GM20431 (cell line): Measurements from ENCODE around the gene KLF9.

Source experiments
- in situ Hi-C: fragments of 300-500 bp; cut with MseI, MboI; formaldehyde crosslinking; loops from one replicate; pipeline ENCODE4 v1.15.0; 2020; ENCODE audit warnings: low sequenced_read_pairs; ENCODE audit not compliant: unreplicated experiment

KLF9 gene

DNA sequence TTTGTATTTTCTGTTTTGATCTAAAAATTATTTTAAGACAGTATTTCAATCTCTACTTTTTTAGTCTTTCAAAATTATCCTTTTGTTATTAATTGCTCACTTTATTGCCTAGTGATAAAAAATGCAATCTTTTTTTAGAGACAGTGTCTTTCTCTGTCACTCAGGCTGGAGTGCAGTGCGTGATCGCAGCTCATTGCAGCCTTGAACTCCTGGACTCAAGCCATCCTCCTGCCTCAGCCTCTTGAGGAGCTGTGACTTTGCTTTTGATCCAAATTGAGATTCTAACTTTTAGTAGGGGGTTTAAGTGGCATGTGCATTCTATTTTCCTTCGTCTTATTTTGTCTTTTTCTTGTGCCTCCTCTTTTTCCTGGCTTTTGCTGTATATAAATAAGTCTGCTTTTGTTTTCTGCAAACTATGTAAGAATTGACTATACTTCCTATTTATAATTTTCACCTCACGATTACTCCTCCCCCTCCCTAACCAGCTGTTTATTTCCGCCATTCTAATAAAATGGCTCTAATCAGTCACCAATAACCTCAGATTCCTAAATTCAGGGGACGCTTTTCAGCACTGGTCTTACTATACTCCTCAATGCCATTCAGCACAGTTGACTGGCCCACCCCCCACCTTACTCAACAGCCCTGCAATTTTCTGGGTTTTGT is 32.3 kb downstream of the KLF9 start:
- in situ Hi-C loops = no loop called here

GRCh38 chr9:70374962-70375618 is 39.4 kb downstream of the KLF9 start:
- in situ Hi-C loops = loop anchor here (25.0 kb wide), 1 partner anchor 237 kb away; no protein-coding TSS in a partner anchor

DNA sequence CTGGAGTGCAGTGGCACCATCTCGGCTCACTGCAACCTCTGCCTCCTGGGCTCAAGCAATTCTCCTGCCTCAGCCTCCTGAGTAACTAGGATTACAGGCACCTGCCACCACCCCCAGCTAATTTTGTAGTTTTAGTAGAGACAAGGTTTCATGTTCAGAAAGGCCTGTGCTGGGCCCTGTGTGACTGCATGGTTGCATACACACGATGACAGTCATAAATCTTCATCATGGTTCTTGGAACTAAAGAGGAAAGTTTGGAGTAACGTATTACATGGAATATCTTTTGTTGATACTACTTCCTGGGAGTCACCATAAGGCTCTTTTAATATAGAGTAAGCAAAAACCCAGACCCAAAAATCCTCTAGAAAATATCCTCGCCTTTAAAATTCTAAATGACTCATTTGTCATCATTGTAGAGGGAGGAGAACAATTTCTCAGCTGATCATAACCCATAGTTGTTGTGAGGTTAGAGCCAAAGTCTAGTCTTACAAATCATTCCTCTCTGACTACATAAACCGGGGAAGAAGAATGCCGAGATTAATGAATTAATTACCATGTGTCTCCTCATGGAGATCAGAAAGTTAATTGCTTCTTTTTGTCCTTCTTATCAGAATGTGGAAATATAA is 47.0 kb downstream of the KLF9 start:
- in situ Hi-C loops = loop anchor here (25.0 kb wide), 1 partner anchor 245 kb away; no protein-coding TSS in a partner anchor

GRCh38 chr9:70363760-70364159 is 50.7 kb downstream of the KLF9 start:
- in situ Hi-C loops = loop anchor here (25.0 kb wide), 1 partner anchor 249 kb away; no protein-coding TSS in a partner anchor

DNA sequence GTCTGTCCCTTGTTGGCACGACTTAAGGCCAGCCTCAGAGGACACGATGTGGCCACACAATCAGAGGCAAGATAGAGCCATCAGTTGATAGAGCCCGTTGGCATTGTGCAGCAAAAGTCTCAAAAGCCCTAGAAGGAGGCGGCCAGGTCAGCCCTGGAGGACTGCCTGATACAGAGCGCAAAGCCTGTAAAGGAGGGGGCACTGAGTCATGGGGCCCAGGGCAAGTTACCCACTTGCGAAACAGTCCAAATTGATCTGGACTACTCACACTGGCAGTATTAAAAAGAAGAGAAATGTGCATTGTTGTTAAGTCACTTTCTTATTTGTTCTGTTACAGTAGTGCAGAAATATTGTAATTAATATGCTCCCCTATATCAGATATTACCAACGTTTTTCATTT is 51.5 kb downstream of the KLF9 start:
- in situ Hi-C loops = loop anchor here (25.0 kb wide), 1 partner anchor 249 kb away; no protein-coding TSS in a partner anchor

DNA sequence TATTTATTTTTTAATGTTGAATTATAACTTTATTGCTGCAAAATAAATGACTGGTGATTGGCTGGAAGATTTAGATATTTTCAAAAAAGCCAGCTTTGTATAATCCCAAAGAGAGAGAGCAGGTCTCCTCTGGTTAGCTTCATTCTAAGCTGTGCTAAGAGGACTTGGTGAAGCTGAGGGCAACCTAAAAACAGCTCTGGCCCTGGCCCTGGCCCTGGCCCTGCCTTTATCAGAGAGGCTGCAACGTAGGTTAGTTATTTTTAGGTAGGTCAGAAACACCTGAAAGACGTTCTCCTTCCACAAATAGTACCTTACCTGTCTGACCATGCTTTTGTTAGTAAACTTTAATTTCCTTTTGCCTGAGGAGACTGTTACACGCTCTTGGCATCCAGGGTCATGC is 58.7 kb downstream of the KLF9 start:
- in situ Hi-C loops = loop anchor here (25.0 kb wide), 1 partner anchor 256 kb away; no protein-coding TSS in a partner anchor

GRCh38 chr9:70352802-70353201 is 61.7 kb downstream of the KLF9 start:
- in situ Hi-C loops = loop anchor here (25.0 kb wide), 1 partner anchor 259 kb away; no protein-coding TSS in a partner anchor

GRCh38 chr9:70352356-70352755 is 62.1 kb downstream of the KLF9 start:
- in situ Hi-C loops = loop anchor here (25.0 kb wide), 1 partner anchor 260 kb away; no protein-coding TSS in a partner anchor

DNA sequence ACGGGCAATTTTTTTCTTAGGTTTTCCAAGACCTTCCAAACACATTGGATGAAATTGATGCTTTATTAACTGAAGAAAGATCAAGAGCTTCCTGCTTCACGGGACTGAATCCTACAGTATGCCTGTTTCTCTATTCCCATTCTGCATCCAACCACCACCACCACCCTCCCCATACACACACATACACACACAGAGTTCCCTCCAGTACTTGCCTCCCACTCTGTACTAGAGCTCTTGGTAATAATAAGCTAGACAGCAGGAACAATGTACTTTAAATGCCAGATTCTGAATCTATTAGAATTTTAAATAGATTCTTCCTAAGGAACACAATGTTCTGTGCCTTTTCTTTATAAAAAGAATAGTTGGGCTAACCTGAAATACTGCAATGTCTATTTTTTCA is 67.4 kb downstream of the KLF9 start:
- in situ Hi-C loops = no loop called here

GRCh38 chr9:70340572-70340971 is 73.9 kb downstream of the KLF9 start:
- in situ Hi-C loops = no loop called here
